Lung (tissue), 12 donors: Measurements from ENCODE around the gene STK24. TPM values are rescaled to one million over a fixed set of nuclear protein-coding genes. Genes with fewer than 3 reads are reported as not detected.

Source experiments
- ATAC-seq: fragments of 200-7000 bp; cut with Tn5 transposase; one replicate; pipeline ENCODE4 v1.9.1; 2020; ENCODE audit warnings: moderate number of reproducible peaks; ENCODE audit not compliant: insufficient read depth, low FRiP score
- DNase-seq, 3 donors: peaks; one replicate each; pipeline ENCODE4 v3.0.0-alpha.2; 2013 to 2017
- H3K27ac ChIP-seq, 2 donors: one replicate each; pipeline ENCODE4 v1.5.1; 2013; ENCODE audit warnings: mild to moderate bottlenecking in 2 of 2, moderate library complexity in 2 of 2, control low read depth in 1 of 2, inconsistent platforms in 1 of 2, low read depth in 1 of 2, low read length in 1 of 2
- H3K27me3 ChIP-seq, 3 donors: one replicate each; pipeline ENCODE4 v1.5.1; 2013; ENCODE audit warnings: low read length in 2 of 3; ENCODE audit not compliant: control insufficient read depth in 3 of 3, insufficient read depth in 3 of 3
- H3K36me3 ChIP-seq, 4 donors: one replicate each; pipeline ENCODE4 v1.5.1; 2013; ENCODE audit warnings: low read length in 4 of 4, mild to moderate bottlenecking in 1 of 4, moderate library complexity in 1 of 4; ENCODE audit not compliant: control insufficient read depth in 4 of 4, insufficient read depth in 4 of 4
- H3K4me1 ChIP-seq, 5 donors: one replicate each; pipeline ENCODE4 v1.5.1; 2013; ENCODE audit warnings: low read length in 5 of 5, mild to moderate bottlenecking in 2 of 5, moderate library complexity in 1 of 5; ENCODE audit not compliant: control insufficient read depth in 5 of 5, insufficient read depth in 5 of 5
- H3K4me3 ChIP-seq: one replicate; pipeline ENCODE4 v1.5.1; 2013; ENCODE audit warnings: mild to moderate bottlenecking, control low read depth, moderate library complexity
- H3K9ac ChIP-seq, 2 donors: one replicate each; pipeline ENCODE4 v1.5.1; 2013; ENCODE audit warnings: low read length in 2 of 2, control low read depth in 1 of 2; ENCODE audit not compliant: insufficient read depth in 1 of 2
- H3K9me3 ChIP-seq, 4 donors: one replicate each; pipeline ENCODE4 v1.5.1; 2013; ENCODE audit warnings: low read length in 3 of 4, mild to moderate bottlenecking in 1 of 4, moderate library complexity in 1 of 4; ENCODE audit not compliant: control insufficient read depth in 4 of 4, insufficient read depth in 3 of 4
- WGBS, 2 donors: extraction: QIAGEN DNeasy Blood & Tissue Kit; methylation state at CpG; one replicate each; pipeline ENCODE4 v1.1.7; 2013; 5-methylcytosine and 5-hydroxymethylcytosine counted together
- polyA plus RNA-seq, 2 donors: library from polyadenylated mRNA; stranded (reverse); fragments of 200-250 nt; gene quantifications; one replicate each; pipeline ENCODE4 v1.2.1, GENCODE V29; 2013
- total RNA-seq, 2 donors: library from RNA; depleted of rRNA in 1 of 2; stranded (reverse); fragments of >200 nt in 1 of 2; gene quantifications; one replicate each; pipeline ENCODE4 v1.2.1, GENCODE V29; 2014 to 2021
- TF ChIP-seq, protein P1 (sequence below): IDR thresholded peaks from 2 replicates; pipeline ENCODE4 v1.5.1; 2012; ENCODE audit warnings: mild to moderate bottlenecking; ENCODE audit errors: control extremely low read depth, extremely low read depth
- donor health status: control.
- donor health status: control.
- donor health status: Bipolar disorder and iron deficiency.
- donor health status: healthy.
- donor health status: DM: yes; HTN: yes; CAD: no.

STK24 gene
- total and polyA plus RNA-seq, 4 donors: 38.0 to 102 (median 64.5) TPM

DNA sequence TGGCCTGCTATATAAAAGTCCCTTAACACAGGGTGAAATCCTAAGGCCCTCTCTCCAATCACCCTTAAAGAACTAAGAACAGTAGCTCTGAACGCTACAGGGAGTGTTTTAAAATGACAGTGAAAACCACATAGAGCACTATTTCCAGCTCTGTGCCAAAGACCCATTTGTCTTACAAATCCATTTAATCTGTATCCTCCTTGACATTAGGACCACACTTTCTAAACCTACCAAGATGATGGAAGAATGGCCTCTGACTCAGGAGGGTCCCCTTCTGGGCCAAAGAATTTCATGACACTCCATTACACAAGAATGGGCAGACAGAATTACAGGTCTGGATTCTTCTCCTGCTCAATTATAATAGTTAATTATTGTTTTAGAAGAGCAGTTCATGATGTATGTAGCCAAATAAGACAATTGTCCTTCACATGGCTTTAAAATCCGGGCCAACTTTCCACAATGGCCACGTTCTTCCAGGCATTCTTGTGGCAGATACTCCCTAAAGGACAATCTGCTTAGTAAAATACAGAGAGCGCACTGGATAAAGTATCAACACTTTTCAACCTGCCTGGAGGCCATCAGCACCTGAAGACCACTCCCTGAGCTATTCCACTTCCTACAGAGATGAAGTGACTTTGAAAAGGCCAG, 61.0 kb downstream of the STK24 start:
- ATAC-seq: no peak
- H3K9me3 ChIP-seq: no peaks in the 10 kb centered on the region
- peaks cover 0 to 11% (median 11%) of the 10 kb centered on the region in 4 donors for H3K36me3 ChIP-seq
- H3K4me3 ChIP-seq: no peak overlapping the region
- no peaks in the 10 kb centered on the region for H3K27me3 ChIP-seq
- no peak for DNase-seq
- WGBS, 2 donors: 88 to 94% methylated on average over 4 of the region's 4 CpGs
- TF ChIP-seq, protein P1, sequence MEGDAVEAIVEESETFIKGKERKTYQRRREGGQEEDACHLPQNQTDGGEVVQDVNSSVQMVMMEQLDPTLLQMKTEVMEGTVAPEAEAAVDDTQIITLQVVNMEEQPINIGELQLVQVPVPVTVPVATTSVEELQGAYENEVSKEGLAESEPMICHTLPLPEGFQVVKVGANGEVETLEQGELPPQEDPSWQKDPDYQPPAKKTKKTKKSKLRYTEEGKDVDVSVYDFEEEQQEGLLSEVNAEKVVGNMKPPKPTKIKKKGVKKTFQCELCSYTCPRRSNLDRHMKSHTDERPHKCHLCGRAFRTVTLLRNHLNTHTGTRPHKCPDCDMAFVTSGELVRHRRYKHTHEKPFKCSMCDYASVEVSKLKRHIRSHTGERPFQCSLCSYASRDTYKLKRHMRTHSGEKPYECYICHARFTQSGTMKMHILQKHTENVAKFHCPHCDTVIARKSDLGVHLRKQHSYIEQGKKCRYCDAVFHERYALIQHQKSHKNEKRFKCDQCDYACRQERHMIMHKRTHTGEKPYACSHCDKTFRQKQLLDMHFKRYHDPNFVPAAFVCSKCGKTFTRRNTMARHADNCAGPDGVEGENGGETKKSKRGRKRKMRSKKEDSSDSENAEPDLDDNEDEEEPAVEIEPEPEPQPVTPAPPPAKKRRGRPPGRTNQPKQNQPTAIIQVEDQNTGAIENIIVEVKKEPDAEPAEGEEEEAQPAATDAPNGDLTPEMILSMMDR: no peak
- H3K27ac ChIP-seq: no peak overlapping the region
- peaks cover 0 to 19% (median under 1%) of the 10 kb centered on the region in 5 donors for H3K4me1 ChIP-seq
- H3K9ac ChIP-seq: no peak overlapping the region

DNA sequence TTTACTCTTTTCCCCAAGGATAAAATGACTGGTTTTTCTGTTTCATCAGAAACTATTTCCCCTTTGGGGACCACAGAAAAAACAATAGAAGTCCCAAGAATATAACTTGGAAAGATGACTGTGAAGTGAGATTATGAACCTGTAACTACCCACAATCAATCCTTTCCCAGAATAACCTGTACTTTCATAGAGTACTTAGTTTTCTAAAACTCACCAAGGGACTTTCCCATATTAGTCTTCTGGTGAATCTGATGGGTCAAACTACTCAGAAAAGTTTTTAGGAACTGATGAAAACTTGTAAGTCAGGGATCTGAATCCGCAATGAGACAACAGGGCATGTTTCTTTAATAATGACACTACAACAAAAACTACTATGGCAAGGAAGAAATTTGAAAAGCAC, 62.6 kb downstream of the STK24 start:
- H3K9me3 ChIP-seq: no peaks in the 10 kb centered on the region
- DNase-seq (no peak), ATAC-seq (no peak)
- peaks cover 0 to 28% (median 6%) of the 10 kb centered on the region in 5 donors for H3K4me1 ChIP-seq
- 92 to 98% methylated on average over 1 of the region's 1 CpG for WGBS, 2 donors
- H3K4me3 ChIP-seq: no peak overlapping the region
- TF ChIP-seq, protein P1: no peak
- no peaks in the 10 kb centered on the region for H3K27me3 ChIP-seq
- H3K36me3 ChIP-seq: peaks cover 0 to 11% (median 11%) of the 10 kb centered on the region in 4 donors
- no peak overlapping the region for H3K27ac ChIP-seq
- no peak overlapping the region for H3K9ac ChIP-seq

DNA sequence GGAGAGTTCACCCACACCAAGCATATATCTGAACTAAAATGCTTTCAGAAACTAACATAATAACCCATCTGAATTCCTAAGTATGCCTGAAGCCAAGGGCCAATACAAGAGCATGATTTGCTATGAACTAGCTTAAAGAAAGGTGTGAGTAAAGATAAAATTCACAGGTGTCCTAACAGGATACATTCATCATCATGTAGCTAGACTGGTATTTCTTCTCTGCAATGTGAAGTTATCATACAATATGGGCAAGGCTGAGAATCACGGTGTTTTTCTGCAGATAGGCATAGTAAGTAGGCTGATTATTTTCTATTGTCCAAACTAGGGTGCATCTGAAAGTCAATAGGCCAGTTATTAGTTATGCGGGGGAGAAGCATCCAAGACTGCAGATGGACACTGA, 63.1 kb downstream of the STK24 start:
- no peak for DNase-seq
- 91 to 95% methylated on average over 2 of the region's 2 CpGs for WGBS, 2 donors

More for the DNA sequence above, 63.1 kb downstream of the STK24 start:
- no peak overlapping the region for H3K9ac ChIP-seq
- ATAC-seq: no peak
- no peak overlapping the region for H3K4me3 ChIP-seq
- TF ChIP-seq, protein P1: no peak
- H3K27me3 ChIP-seq: no peaks in the 10 kb centered on the region
- no peaks in the 10 kb centered on the region for H3K9me3 ChIP-seq
- peaks cover 0 to 11% (median 11%) of the 10 kb centered on the region in 4 donors for H3K36me3 ChIP-seq
- no peak overlapping the region for H3K27ac ChIP-seq
- H3K4me1 ChIP-seq: peaks cover 0 to 28% (median 6%) of the 10 kb centered on the region in 5 donors
